HepG2 (cell line): ENCODE data around the gene USP24. TPM values are rescaled to one million over a fixed set of nuclear protein-coding genes. Genes with fewer than 3 reads are reported as not detected.
"Not testable (repeated sequence)": the region's sequence is repeated elsewhere in the genome, so short reads cannot be mapped to it uniquely, and the experiment has no call there.

ENCODE experiments used
- ATAC-seq: fragments of 200-7000 bp; cut with Tn5 transposase; 3 replicates; pipeline ENCODE4 v1.9.1; 2020; ENCODE audit warnings: mild to moderate bottlenecking, moderate library complexity
- BruUV-seq: library from RNA; stranded (reverse); fragments of 400-500 nt; replicated peaks from 2 replicates; lab custom pipeline; 2021; lab: Mats Ljungman, UMichigan
- CTCF ChIA-PET: fragments of 300-600 bp; formaldehyde crosslinking; extraction: SDS; loops from one replicate; lab custom pipeline; 2021; ENCODE audit warnings: low total read pairs, inconsistent platforms, low intra/inter-chr PET ratio; lab: Yijun Ruan, JAX
- POLR2A ChIA-PET: fragments of 350-600 bp; sonication (Branson Sonifier 250); formaldehyde crosslinking; loops from one replicate; lab custom pipeline; 2020; ENCODE audit warnings: antibody characterized with exemption, inconsistent platforms; lab: Yijun Ruan, JAX
- DNase-seq: peaks from one replicate; pipeline ENCODE4 v3.0.0-alpha.2; 2015; ENCODE audit warnings: low spot score
- FAIRE-seq: peaks from 3 replicates; lab custom pipeline; 2011; peaks lifted over from hg19 to GRCh38; lab: Jason Lieb, UNC
- H2AFZ ChIP-seq: one replicate; pipeline ENCODE4 v1.6.1; 2011; ENCODE audit warnings: low read length, inconsistent platforms
- H3K27ac ChIP-seq: fragments of 300-600 bp; 3 replicates; pipeline ENCODE4 v1.8.0; 2011; ENCODE audit warnings: mixed run types, mild to moderate bottlenecking, mixed read lengths, low read length, inconsistent platforms; ENCODE audit not compliant: insufficient read depth; ENCODE audit errors: extremely low read length
- H3K27me3 ChIP-seq, 2 experiments: fragments of 200-600 bp in 1 of 2; 2 replicates in 1 of 2; 3 replicates in 1 of 2; pipeline versions ENCODE4 v1.6.0 to v1.8.0; 2011; ENCODE audit warnings: low read length in 2 of 2, mild to moderate bottlenecking in 2 of 2, moderate library complexity in 2 of 2, inconsistent platforms in 1 of 2; ENCODE audit not compliant: insufficient read depth in 2 of 2, control insufficient read depth in 1 of 2
- H3K36me3 ChIP-seq, 2 experiments: fragments of 200-600 bp in 1 of 2; replicated peaks in 1 of 2; 2 replicates in 1 of 2; 3 replicates in 1 of 2; pipeline versions ENCODE4 v1.5.1 to v1.8.0; 2011; ENCODE audit warnings: low read length in 2 of 2, inconsistent platforms in 1 of 2; ENCODE audit not compliant: insufficient read depth in 2 of 2, control insufficient read depth in 1 of 2
- H3K4me1 ChIP-seq: 2 replicates; pipeline ENCODE4 v1.5.1; 2012; ENCODE audit warnings: low read length, inconsistent platforms; ENCODE audit not compliant: insufficient read depth
- H3K4me2 ChIP-seq: 2 replicates; pipeline ENCODE4 v1.6.0; 2011; ENCODE audit warnings: low read depth, low read length, inconsistent platforms
- H3K4me3 ChIP-seq, 3 experiments: fragments of 200-600 bp in 1 of 3; sonication (generic), shearing (Covaris generic) in 1 of 3; replicated peaks in 1 of 3; 2 replicates each; pipeline ENCODE4 v1.5.1; 2011 to 2016; ENCODE audit warnings: low read length in 3 of 3, inconsistent platforms in 2 of 3, low read depth in 2 of 3, mild to moderate bottlenecking in 2 of 3, control low read depth in 1 of 3, mixed read lengths in 1 of 3; ENCODE audit not compliant: insufficient read depth in 1 of 3
- H3K79me2 ChIP-seq: one replicate; pipeline ENCODE4 v1.6.1; 2011; ENCODE audit warnings: low read length, inconsistent platforms; ENCODE audit not compliant: insufficient read depth
- H3K9ac ChIP-seq: 2 replicates; pipeline ENCODE4 v1.6.0; 2011; ENCODE audit warnings: mild to moderate bottlenecking, low read depth, low read length, inconsistent platforms; ENCODE audit not compliant: insufficient read depth
- H3K9me3 ChIP-seq: 2 replicates; pipeline ENCODE4 v1.5.1; 2012; ENCODE audit warnings: mild to moderate bottlenecking, low read length
- H4K20me1 ChIP-seq: 2 replicates; pipeline ENCODE4 v1.6.0; 2011; ENCODE audit warnings: inconsistent platforms, mild to moderate bottlenecking, low read length, moderate library complexity; ENCODE audit not compliant: insufficient read depth
- E2F1 ChIP-seq: sonication (generic); formaldehyde crosslinking; IDR thresholded peaks from 2 replicates; pipeline ENCODE4 v1.5.0; 2020; ENCODE audit warnings: missing genetic modification reagents
- POGK ChIP-seq: sonication (generic); formaldehyde crosslinking; conservative IDR thresholded peaks from 2 replicates; pipeline ENCODE4 v1.8.0; 2022; ENCODE audit warnings: mild to moderate bottlenecking, moderate library complexity, missing genetic modification reagents
- WGBS: methylation state at CpG from one replicate; pipeline ENCODE4 v1.1.6; 2017; ENCODE audit warnings: low lambda C conversion rate; 5-methylcytosine and 5-hydroxymethylcytosine counted together
- in situ Hi-C: cut with HindIII; loops from 2 replicates; pipeline ENCODE4 v1.10.0; 2017; ENCODE audit warnings: low pct_unique_long_range_greater_than_20kb; ENCODE audit not compliant: extremely low pct_ligation_motif_present
- intact Hi-C: fragments of 100-400 bp; cut with micrococcal nuclease; formaldehyde crosslinking; loops from one replicate; pipeline ENCODE4 v1.10.0; 2022; ENCODE audit not compliant: unreplicated experiment
- polyA plus RNA-seq, 8 experiments: library from polyadenylated mRNA; depleted of rRNA in 3 of 8; stranded (reverse) in 7 of 8; unstranded in 1 of 8; fragments of >200 nt; fragmentation: Illumina TruSeq in 4 of 8; extraction: Trizol in 4 of 8; gene quantifications; 2 replicates each; pipeline versions ENCODE4 v1.2.1 to v1.2.3, GENCODE V29; 2011 to 2016; ENCODE audit warnings: low read depth in 4 of 8, missing spikeins in 1 of 8, mixed read lengths in 1 of 8; ENCODE audit not compliant: insufficient read depth in 1 of 8
- total RNA-seq, 5 experiments: library from RNA; depleted of rRNA; stranded (reverse); fragments of >200 nt; fragmentation: Illumina TruSeq; extraction: Trizol; gene quantifications; 2 replicates each; pipeline ENCODE4 v1.2.3, GENCODE V29; 2016; ENCODE audit warnings: low read depth in 1 of 5

USP24 gene
- total and polyA plus RNA-seq, 2 of the 13 experiments (the other 11 are each of a cell fraction or from before 2014, with no cell fraction given) = 18.8 to 47.6 TPM

DNA sequence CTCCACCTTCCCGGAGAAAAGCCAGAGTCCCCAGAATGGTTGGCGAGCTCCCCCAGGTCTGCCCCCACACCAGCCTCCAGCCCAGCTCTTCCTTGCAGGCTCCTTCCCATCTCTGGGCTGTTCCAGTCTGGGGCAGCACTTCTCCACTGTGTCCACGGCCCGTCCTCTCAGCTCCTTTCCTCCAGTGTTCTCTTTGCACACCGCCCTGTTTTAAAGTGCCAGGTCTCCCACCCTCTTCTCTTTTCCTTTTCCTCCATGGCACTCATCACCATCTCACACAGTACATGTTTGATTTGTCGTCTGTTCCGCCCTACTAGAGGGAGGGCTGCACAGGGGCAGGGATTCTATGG lies 181.9 kb downstream of the USP24 start (continued):
- TF ChIP-seq POGK (CRISPR knock-in tag) (no peak), E2F1 (no peak)

GRCh38 chr1:55031098-55031497 lies 184.1 kb downstream of the USP24 start:
- DNase-seq, in situ Hi-C loops, CTCF ChIA-PET, H3K27ac ChIP-seq, H2AFZ ChIP-seq, FAIRE-seq, ATAC-seq, POLR2A ChIA-PET, H3K9ac ChIP-seq, H3K79me2 ChIP-seq, H4K20me1 ChIP-seq, BruUV-seq, H3K9me3 ChIP-seq, H3K36me3 ChIP-seq, H3K4me2 ChIP-seq, H3K4me3 ChIP-seq, intact Hi-C loops: not testable (repeated sequence)
- peaks cover 0 to 20% of the 10 kb centered on the region in 2 experiments; a peak in 3 of 5 replicates for H3K27me3 ChIP-seq
- peaks cover 41% of the 10 kb centered on the region for H3K4me1 ChIP-seq
- WGBS = 95% methylated on average over 5 of the region's 5 CpGs

- in situ Hi-C loops, H2AFZ ChIP-seq, DNase-seq, H3K4me3 ChIP-seq, H3K9me3 ChIP-seq, ATAC-seq, H3K36me3 ChIP-seq, H3K4me1 ChIP-seq, POLR2A ChIA-PET, BruUV-seq, H4K20me1 ChIP-seq, H3K9ac ChIP-seq, intact Hi-C loops, H3K4me2 ChIP-seq, FAIRE-seq, CTCF ChIA-PET, H3K27ac ChIP-seq, H3K79me2 ChIP-seq: not testable (repeated sequence)
- H3K27me3 ChIP-seq = peaks cover 0 to 12% of the 10 kb centered on the region in 2 experiments; a peak in 2 of 5 replicates
- 47% methylated on average over 3 of the region's 3 CpGs for WGBS
These were observed 188.5 kb downstream of the USP24 start for GRCh38 chr1:55026682-55027081.

GRCh38 chr1:55024163-55024562 lies 191.0 kb downstream of the USP24 start:
- H3K4me3 ChIP-seq, H2AFZ ChIP-seq, H3K9ac ChIP-seq, ATAC-seq, H3K4me2 ChIP-seq, FAIRE-seq, BruUV-seq, H3K79me2 ChIP-seq, in situ Hi-C loops, POLR2A ChIA-PET, CTCF ChIA-PET, H4K20me1 ChIP-seq, H3K27ac ChIP-seq, H3K36me3 ChIP-seq, DNase-seq, H3K9me3 ChIP-seq: not testable (repeated sequence)
- peaks cover 11% of the 10 kb centered on the region for H3K4me1 ChIP-seq
- 52% methylated on average over 10 of the region's 10 CpGs for WGBS
- peaks cover 0 to 11% of the 10 kb centered on the region in 2 experiments; a peak in 2 of 5 replicates for H3K27me3 ChIP-seq
- intact Hi-C loops = loop anchor here (5.0 kb wide), 1 partner anchor 157 kb away; no protein-coding TSS in a partner anchor
